ENCODE measurements around the gene FCAMR.

FCAMR gene

GRCh38 chr1:206992790-206993189, 22.5 kb upstream of the FCAMR start:
- no peak for DNase-seq

GRCh38 chr1:206987873-206988272, 17.6 kb upstream of the FCAMR start:
- DNase-seq = no peak

- DNase-seq = no peak
These were observed 16.6 kb upstream of the FCAMR start for GRCh38 chr1:206986885-206987284.

- no peak for DNase-seq
These were observed 16.1 kb upstream of the FCAMR start for GRCh38 chr1:206986402-206986801.

GRCh38 chr1:206985162-206985749, 15.0 kb upstream of the FCAMR start:
- no peak for DNase-seq

GRCh38 chr1:206982216-206982615, 12.0 kb upstream of the FCAMR start:
- peak; percentile 49 for DNase-seq

- no peak for DNase-seq
These were observed 9.3 kb upstream of the FCAMR start for GRCh38 chr1:206979379-206980043.

GRCh38 chr1:206978259-206978658, 8.0 kb upstream of the FCAMR start:
- DNase-seq = no peak

GRCh38 chr1:206975306-206975705, 5.0 kb upstream of the FCAMR start:
- DNase-seq = no peak

GRCh38 chr1:206974140-206974539, 3.9 kb upstream of the FCAMR start:
- DNase-seq = no peak

GRCh38 chr1:206972728-206973127, 2.5 kb upstream of the FCAMR start:
- no peak for DNase-seq

- DNase-seq = no peak
These were observed 882 bp upstream of the FCAMR start for GRCh38 chr1:206971029-206971655.

- DNase-seq = no peak
These were observed 1.2 kb downstream of the FCAMR start for GRCh38 chr1:206969090-206969489.

GRCh38 chr1:206967096-206967849, 3.0 kb downstream of the FCAMR start:
- DNase-seq = no peak

- no peak for DNase-seq
These were observed 4.5 kb downstream of the FCAMR start for GRCh38 chr1:206965781-206966180.

GRCh38 chr1:206963740-206964139, 6.5 kb downstream of the FCAMR start:
- no peak for DNase-seq

- no peak for DNase-seq
These were observed 7.0 kb downstream of the FCAMR start for GRCh38 chr1:206963119-206963712.

- no peak for DNase-seq
These were observed 8.0 kb downstream of the FCAMR start for GRCh38 chr1:206962272-206962671.

GRCh38 chr1:206961668-206962067, 8.6 kb downstream of the FCAMR start:
- no peak for DNase-seq

- DNase-seq = no peak
These were observed 9.4 kb downstream of the FCAMR start for GRCh38 chr1:206960676-206961386.

- no peak for DNase-seq
These were observed 12.1 kb downstream of the FCAMR start for GRCh38 chr1:206958144-206958543.

- no peak for DNase-seq
These were observed 12.6 kb downstream of the FCAMR start for GRCh38 chr1:206957639-206958038.
